Uterus (tissue), 4 donors: ENCODE measurements around the gene ITCH. TPM values are rescaled to one million over a fixed set of nuclear protein-coding genes. Genes with fewer than 3 reads are reported as not detected.
"Not testable (repeated sequence)": the region's sequence is repeated elsewhere in the genome, so short reads cannot be mapped to it uniquely, and the experiment has no call there.

Experiments used
- DNase-seq, 2 donors: peaks; one replicate each; pipeline ENCODE4 v3.0.0-alpha.2; 2019 to 2020
- H3K27ac ChIP-seq, 2 donors: fragments of 200-600 bp; sonication (generic); 1 replicate in 1 of 2; 2 replicates in 1 of 2; pipeline ENCODE4 v1.5.1; 2016 to 2018
- H3K27me3 ChIP-seq, 2 donors: fragments of 200-600 bp; sonication (generic); one replicate each; pipeline ENCODE4 v1.5.1; 2018 to 2019; ENCODE audit warnings: control low read depth in 1 of 2
- H3K36me3 ChIP-seq, 2 donors: fragments of 200-600 bp; sonication (generic); one replicate each; pipeline ENCODE4 v1.5.1; 2019; ENCODE audit warnings: control low read depth in 1 of 2
- H3K4me1 ChIP-seq, 2 donors: fragments of 200-600 bp; sonication (generic); one replicate each; pipeline ENCODE4 v1.5.1; 2018 to 2019; ENCODE audit warnings: control low read depth in 1 of 2
- H3K4me3 ChIP-seq, 2 donors: fragments of 200-600 bp; sonication (generic); 1 replicate in 1 of 2; 2 replicates in 1 of 2; pipeline ENCODE4 v1.5.1; 2018 to 2019; ENCODE audit warnings: mild to moderate bottlenecking in 1 of 2
- H3K9me3 ChIP-seq, 2 donors: fragments of 200-600 bp; sonication (generic); one replicate each; pipeline ENCODE4 v1.5.1; 2019; ENCODE audit warnings: control low read depth in 1 of 2
- CTCF ChIP-seq, 4 experiments: fragments of 200-600 bp in 2 of 4; fragments of 450-650 bp in 2 of 4; sonication (generic) in 2 of 4; IDR thresholded peaks; one replicate each; pipeline ENCODE4 v1.5.1; 2016 to 2019; ENCODE audit warnings: antibody characterized with exemption in 4 of 4, mild to moderate bottlenecking in 2 of 4, moderate library complexity in 1 of 4
- POLR2A ChIP-seq, 2 donors: fragments of 450-650 bp; IDR thresholded peaks; one replicate each; pipeline ENCODE4 v1.6.1; 2016; ENCODE audit warnings: antibody characterized with exemption in 2 of 2, mild to moderate bottlenecking in 1 of 2, moderate library complexity in 1 of 2
- intact Hi-C: fragments of 100-400 bp; cut with DNase I; formaldehyde crosslinking; loops from one replicate; pipeline ENCODE4 v1.15.1; 2023; ENCODE audit warnings: low total_unique reads
- total RNA-seq, 4 donors: library from RNA; depleted of rRNA in 3 of 4; stranded (reverse); fragments of >200 nt in 3 of 4; gene quantifications; one replicate each; pipeline versions ENCODE4 v1.1.0 to v1.2.4, GENCODE V29; 2014 to 2023
- donor health status: DM: yes; HTN: yes; CAD: no.

Gene ITCH
- total RNA-seq, 4 donors from 2014 or later, result 35.6 to 97.9 (median 65.4) TPM

- H3K4me1 ChIP-seq, result no peaks in the 10 kb centered on the region
- no peak for TF ChIP-seq POLR2A (IDR thresholded peaks at IDR 0.05)
- no peak for TF ChIP-seq CTCF (IDR thresholded peaks at IDR 0.05)
- no peak overlapping the region for H3K27ac ChIP-seq
- intact Hi-C loops, result no loop called here
- H3K9me3 ChIP-seq, result no peaks in the 10 kb centered on the region
- H3K4me3 ChIP-seq, result no peak overlapping the region
- H3K27me3 ChIP-seq, result no peaks in the 10 kb centered on the region
- H3K36me3 ChIP-seq, result no peaks in the 10 kb centered on the region
- DNase-seq, result no peak
Measured at GRCh38 chr20:34322267-34323105, 40.6 kb upstream of the ITCH start.

- Histone ChIP-seq H3K4me1 (no peaks in the 10 kb centered on the region), H3K9me3 (no peaks in the 10 kb centered on the region), H3K27ac (no peak overlapping the region), H3K36me3 (no peaks in the 10 kb centered on the region), H3K27me3 (no peaks in the 10 kb centered on the region), H3K4me3 (no peak overlapping the region)
- DNase-seq, result no peak
- no peak for TF ChIP-seq POLR2A (IDR thresholded peaks at IDR 0.05)
- TF ChIP-seq CTCF (IDR thresholded peaks at IDR 0.05), result no peak
- intact Hi-C loops, result no loop called here
Measured at GRCh38 chr20:34324541-34324940, 38.5 kb upstream of the ITCH start.

- H3K27me3 ChIP-seq, H3K4me1 ChIP-seq, intact Hi-C loops, H3K27ac ChIP-seq, H3K36me3 ChIP-seq, H3K4me3 ChIP-seq, DNase-seq, H3K9me3 ChIP-seq: not testable (repeated sequence)
Measured at GRCh38 chr20:34328207-34328606, 34.9 kb upstream of the ITCH start.

GRCh38 chr20:34328928-34329677, 34.0 kb upstream of the ITCH start:
- DNase-seq, result no peak
- H3K36me3 ChIP-seq, result no peaks in the 10 kb centered on the region
- H3K4me1 ChIP-seq, result no peaks in the 10 kb centered on the region
- TF ChIP-seq CTCF (IDR thresholded peaks at IDR 0.05) (no peak), POLR2A (IDR thresholded peaks at IDR 0.05) (no peak)
- no peak overlapping the region for H3K4me3 ChIP-seq
- no peak overlapping the region for H3K27ac ChIP-seq
- no peaks in the 10 kb centered on the region for H3K27me3 ChIP-seq
- intact Hi-C loops, result no loop called here
- no peaks in the 10 kb centered on the region for H3K9me3 ChIP-seq

GRCh38 chr20:34330861-34331544, 32.1 kb upstream of the ITCH start:
- intact Hi-C loops, H3K27me3 ChIP-seq, H3K4me1 ChIP-seq, H3K27ac ChIP-seq, H3K4me3 ChIP-seq, H3K9me3 ChIP-seq, DNase-seq, H3K36me3 ChIP-seq: not testable (repeated sequence)

- Histone ChIP-seq H3K4me1 (no peaks in the 10 kb centered on the region), H3K27me3 (no peaks in the 10 kb centered on the region), H3K9me3 (no peaks in the 10 kb centered on the region), H3K4me3 (no peak overlapping the region), H3K27ac (no peak overlapping the region), H3K36me3 (no peaks in the 10 kb centered on the region)
- intact Hi-C loops, result no loop called here
- no peak for DNase-seq
- TF ChIP-seq CTCF (IDR thresholded peaks at IDR 0.05) (no peak), POLR2A (IDR thresholded peaks at IDR 0.05) (no peak)
Measured at GRCh38 chr20:34331838-34332237, 31.2 kb upstream of the ITCH start.
